ENCODE data around the gene LY6G6F. TPM values are rescaled to one million over a fixed set of nuclear protein-coding genes. Genes with fewer than 3 reads are reported as not detected.
A peak's percentile ranks its signal among the peaks of the same experiment; 100 is the strongest.

Gene LY6G6F
- total and polyA plus RNA-seq, 2 of the 13 experiments (the other 11 are each of a cell fraction or from before 2014, with no cell fraction given): not detected

- TF ChIP-seq, protein P1, sequence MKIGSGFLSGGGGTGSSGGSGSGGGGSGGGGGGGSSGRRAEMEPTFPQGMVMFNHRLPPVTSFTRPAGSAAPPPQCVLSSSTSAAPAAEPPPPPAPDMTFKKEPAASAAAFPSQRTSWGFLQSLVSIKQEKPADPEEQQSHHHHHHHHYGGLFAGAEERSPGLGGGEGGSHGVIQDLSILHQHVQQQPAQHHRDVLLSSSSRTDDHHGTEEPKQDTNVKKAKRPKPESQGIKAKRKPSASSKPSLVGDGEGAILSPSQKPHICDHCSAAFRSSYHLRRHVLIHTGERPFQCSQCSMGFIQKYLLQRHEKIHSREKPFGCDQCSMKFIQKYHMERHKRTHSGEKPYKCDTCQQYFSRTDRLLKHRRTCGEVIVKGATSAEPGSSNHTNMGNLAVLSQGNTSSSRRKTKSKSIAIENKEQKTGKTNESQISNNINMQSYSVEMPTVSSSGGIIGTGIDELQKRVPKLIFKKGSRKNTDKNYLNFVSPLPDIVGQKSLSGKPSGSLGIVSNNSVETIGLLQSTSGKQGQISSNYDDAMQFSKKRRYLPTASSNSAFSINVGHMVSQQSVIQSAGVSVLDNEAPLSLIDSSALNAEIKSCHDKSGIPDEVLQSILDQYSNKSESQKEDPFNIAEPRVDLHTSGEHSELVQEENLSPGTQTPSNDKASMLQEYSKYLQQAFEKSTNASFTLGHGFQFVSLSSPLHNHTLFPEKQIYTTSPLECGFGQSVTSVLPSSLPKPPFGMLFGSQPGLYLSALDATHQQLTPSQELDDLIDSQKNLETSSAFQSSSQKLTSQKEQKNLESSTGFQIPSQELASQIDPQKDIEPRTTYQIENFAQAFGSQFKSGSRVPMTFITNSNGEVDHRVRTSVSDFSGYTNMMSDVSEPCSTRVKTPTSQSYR (CRISPR knock-in tag; IDR thresholded peaks at IDR 0.05; ENCODE audit: borderline replicate concordance): peak; percentile 54; the same call in 1 of the 2 replicates
- TF ChIP-seq BCL6 (CRISPR knock-in tag; IDR thresholded peaks at IDR 0.05) (peak; percentile 38), MEF2D (CRISPR knock-in tag; IDR thresholded peaks at IDR 0.05) (peak; percentile 38), ZNF337 (CRISPR knock-in tag; IDR thresholded peaks at IDR 0.05; ENCODE audit: borderline replicate concordance, low read depth) (no peak; the same call in 1 of the 2 replicates), ZSCAN25 (CRISPR knock-in tag; IDR thresholded peaks at IDR 0.05) (no peak), ZBTB8A (CRISPR knock-in tag; IDR thresholded peaks at IDR 0.05; ENCODE audit: borderline replicate concordance, low read depth) (0 out of 2 replicates have a peak, but pooled peaks have one; percentile 50), PRMT3 (CRISPR knock-in tag; IDR thresholded peaks at IDR 0.05; ENCODE audit: borderline replicate concordance, low read depth) (no peak), ZNF17 (CRISPR knock-in tag; IDR thresholded peaks at IDR 0.05) (no peak), TRAFD1 (CRISPR knock-in tag; IDR thresholded peaks at IDR 0.05; ENCODE audit: borderline replicate concordance) (no peak), ATF7 (IDR thresholded peaks at IDR 0.05) (no peak), ATF7 (CRISPR knock-in tag; IDR thresholded peaks at IDR 0.05) (peak; percentile 58; the same call in 1 of the 2 replicates), KLF6 (CRISPR knock-in tag; IDR thresholded peaks at IDR 0.05) (no peak; the same call in 1 of the 2 replicates), HNF4G (IDR thresholded peaks at IDR 0.05; ENCODE audit: borderline replicate concordance, low read depth, low read length) (peak; percentile 3), HNF4G (CRISPR knock-in tag; IDR thresholded peaks at IDR 0.05; ENCODE audit: borderline replicate concordance, low read depth) (no peak), JUNB (CRISPR knock-in tag; IDR thresholded peaks at IDR 0.05; ENCODE audit: borderline replicate concordance) (no peak), SMYD3 (CRISPR knock-in tag; IDR thresholded peaks at IDR 0.05) (peak; percentile 97), ASH2L (IDR thresholded peaks at IDR 0.05; ENCODE audit: insufficient read length, low read depth, low read length) (peak; percentile 87), ZNF577 (CRISPR knock-in tag; IDR thresholded peaks at IDR 0.05; ENCODE audit: borderline replicate concordance, low read depth) (no peak), ATF3 (CRISPR knock-in tag; IDR thresholded peaks at IDR 0.05) (no peak; the same call in 1 of the 2 replicates), ZNF331 (CRISPR knock-in tag; IDR thresholded peaks at IDR 0.05) (peak; percentile 59; the same call in 1 of the 2 replicates), ZNF792 (CRISPR knock-in tag; IDR thresholded peaks at IDR 0.05) (no peak; the same call in none of the 2 replicates)
- TF ChIP-seq, protein P2, sequence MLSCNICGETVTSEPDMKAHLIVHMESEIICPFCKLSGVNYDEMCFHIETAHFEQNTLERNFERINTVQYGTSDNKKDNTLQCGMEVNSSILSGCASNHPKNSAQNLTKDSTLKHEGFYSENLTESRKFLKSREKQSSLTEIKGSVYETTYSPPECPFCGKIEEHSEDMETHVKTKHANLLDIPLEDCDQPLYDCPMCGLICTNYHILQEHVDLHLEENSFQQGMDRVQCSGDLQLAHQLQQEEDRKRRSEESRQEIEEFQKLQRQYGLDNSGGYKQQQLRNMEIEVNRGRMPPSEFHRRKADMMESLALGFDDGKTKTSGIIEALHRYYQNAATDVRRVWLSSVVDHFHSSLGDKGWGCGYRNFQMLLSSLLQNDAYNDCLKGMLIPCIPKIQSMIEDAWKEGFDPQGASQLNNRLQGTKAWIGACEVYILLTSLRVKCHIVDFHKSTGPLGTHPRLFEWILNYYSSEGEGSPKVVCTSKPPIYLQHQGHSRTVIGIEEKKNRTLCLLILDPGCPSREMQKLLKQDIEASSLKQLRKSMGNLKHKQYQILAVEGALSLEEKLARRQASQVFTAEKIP (CRISPR knock-in tag; IDR thresholded peaks at IDR 0.05; ENCODE audit: borderline replicate concordance): no peak
Observed at GRCh38 chr6:31665501-31666336, 40.9 kb upstream of the LY6G6F start, which contains the start of gene CSNK2B (continued).
